NK-92 (cell line): ENCODE results near the gene ARHGEF12.

Source experiments
- DNase-seq: peaks from one replicate; lab custom pipeline; 2025; ENCODE audit not compliant: unreplicated experiment; lab: John Stamatoyannopoulos, UW

ARHGEF12 gene

DNA sequence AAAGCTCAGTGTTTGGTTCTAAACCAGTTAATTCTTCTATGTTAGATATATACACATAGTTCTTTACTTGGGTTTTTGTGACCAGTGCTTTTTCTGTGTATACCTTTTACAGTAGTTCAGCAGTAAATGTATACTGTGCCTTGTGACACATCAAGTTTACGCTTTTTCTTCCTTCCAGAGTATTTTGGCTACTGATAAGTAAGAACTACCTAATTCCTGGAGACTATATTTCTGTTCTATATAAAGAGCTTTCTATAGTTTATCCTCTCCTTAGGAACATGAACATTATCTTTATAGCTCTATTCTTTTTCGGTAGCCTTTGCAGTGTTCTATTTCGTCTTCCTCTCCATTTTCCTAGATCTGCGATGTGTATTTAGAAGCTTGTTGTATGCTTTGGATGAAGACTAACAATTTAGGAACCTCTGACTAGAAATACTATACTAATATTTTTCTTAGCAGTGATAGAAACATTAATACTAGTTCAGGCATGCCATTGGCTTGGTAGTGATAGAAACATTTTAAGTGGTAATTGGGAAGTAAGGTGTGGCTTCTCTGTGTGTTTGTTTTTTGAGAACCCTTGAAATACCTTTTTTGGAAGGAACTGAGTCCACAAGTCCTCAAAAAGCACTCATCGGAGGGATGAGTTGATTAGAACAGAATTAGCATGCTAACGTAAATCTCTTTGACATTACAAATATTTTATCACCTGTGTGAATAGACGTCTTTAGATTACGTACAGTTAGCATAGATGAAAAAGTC, 74.6 kb downstream of the ARHGEF12 start:
- no peak for DNase-seq

DNA sequence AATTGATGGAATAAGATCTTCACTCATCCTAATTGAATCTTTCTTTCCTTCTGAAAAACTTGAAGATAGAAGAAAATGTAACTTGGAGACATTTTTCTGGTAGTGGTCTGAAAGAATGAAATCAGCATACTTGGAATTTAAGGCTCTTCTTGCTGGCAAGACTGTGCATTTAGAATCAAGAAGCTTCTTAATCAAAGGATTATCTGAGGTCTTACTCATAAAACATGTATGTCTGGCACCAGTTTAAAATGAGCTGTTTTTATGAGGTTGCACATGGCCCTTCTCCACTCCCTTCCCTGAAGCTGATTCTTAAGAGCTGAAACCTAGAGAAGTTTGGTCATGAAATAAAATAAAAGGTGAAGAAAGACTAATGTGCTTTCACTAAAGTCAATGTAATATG, 77.3 kb downstream of the ARHGEF12 start:
- DNase-seq, result no peak

DNA sequence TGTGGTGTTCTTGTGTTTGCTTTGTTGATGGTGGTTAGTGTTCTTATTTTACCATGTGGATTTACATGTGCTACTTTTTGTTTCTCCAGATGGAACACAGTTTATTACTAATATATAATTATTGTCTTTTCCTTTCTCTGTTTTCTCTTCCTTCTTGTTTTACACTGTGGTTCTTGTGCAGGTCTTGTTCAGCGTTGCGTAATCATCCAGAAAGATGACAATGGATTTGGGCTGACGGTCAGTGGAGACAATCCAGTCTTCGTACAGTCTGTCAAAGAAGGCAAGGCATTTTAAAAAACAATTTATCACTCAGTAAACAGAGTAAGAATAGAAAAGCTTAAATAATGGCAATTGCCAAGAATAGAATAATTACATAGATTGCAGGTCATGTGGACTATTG, 84.4 kb downstream of the ARHGEF12 start:
- DNase-seq, result no peak

DNA sequence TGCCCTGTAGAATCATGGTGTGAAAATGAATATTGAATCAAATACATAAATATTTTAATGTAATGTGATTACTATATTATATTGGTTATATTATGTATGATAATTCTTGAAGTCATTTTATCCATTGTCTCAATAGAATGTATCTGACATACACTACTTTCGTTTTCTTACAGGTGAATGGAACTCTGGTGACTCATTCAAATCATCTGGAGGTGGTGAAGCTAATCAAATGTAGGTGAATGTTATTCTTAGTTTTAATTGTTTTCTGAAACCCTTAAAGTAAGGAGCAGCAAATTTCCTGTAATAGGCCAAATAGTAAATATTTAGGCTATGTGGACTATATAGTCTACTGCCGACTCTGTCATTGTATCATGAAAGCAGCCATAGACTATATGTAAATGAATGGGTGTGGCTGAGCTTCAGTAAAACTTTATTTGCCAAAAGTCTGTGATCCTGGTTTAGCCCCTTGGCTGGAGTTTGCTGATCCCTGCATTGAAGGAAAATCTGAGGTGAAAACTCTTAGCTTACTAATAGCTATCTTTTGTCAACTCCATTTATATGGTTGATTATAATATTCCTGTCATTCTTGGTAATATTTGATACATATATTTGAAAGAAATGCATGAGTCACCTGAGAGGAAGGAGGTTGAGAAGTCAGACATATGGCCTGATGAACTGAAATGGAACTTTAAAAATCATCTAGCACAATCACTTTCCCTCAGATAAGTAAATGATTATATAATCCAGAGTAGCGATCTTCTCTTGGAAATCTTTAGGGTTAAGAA, 88.2 kb downstream of the ARHGEF12 start:
- DNase-seq, result no peak

DNA sequence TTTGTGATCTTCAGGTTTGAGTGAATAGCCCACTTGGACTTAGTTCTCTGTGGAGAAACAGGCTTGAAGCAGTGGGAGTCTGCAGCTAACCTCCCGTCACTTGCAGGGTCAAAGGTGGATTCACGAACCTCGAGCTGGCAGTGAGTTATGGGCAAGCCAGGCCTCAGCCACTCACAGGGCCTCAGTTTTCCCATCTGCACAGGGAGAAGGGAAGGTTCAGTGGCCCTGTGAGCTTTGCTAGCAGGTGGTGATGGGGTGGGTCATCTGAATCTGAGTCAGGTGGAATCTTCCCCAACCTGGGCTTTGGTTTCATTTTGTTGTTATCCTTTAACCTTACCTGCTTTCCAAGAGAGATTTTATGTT, 88.7 kb downstream of the ARHGEF12 start:
- DNase-seq, result no peak

DNA sequence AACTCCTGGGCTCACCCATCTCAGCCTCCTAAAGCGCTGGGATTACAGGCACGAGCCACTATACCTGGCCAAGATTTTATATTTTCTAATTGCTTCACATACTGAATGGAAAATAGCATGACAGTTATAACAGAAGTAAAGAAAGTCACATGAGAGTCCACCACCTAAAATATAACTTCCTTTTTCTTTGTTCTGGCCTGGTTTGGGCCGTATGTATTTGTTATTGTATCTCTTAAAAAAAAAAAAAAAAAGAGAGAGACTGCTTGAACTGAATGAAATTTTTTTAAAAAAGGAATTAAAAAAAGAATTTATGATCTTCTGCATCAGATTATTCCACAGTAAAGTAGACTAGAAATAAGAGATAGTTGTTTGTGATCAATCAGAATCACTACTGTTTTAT, 89.3 kb downstream of the ARHGEF12 start:
- no peak for DNase-seq

DNA sequence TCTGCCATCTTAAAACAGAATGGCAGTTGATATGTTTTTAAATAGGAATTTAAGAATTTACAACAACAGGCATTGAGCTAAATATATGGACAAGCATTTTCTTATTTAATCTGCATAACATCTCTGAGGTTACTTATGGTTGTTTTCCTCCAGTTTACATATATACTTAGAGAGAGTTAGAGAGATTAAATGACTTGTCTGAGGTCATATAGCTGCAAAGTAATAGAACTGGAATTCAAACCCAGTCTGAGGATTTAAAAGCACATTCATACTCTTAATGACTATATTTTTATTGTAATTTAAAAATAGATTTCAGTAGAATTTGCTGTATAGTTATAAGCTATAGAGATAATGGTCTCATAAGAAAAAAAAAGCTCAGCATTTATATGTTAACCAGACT, 93.9 kb downstream of the ARHGEF12 start:
- no peak for DNase-seq

DNA sequence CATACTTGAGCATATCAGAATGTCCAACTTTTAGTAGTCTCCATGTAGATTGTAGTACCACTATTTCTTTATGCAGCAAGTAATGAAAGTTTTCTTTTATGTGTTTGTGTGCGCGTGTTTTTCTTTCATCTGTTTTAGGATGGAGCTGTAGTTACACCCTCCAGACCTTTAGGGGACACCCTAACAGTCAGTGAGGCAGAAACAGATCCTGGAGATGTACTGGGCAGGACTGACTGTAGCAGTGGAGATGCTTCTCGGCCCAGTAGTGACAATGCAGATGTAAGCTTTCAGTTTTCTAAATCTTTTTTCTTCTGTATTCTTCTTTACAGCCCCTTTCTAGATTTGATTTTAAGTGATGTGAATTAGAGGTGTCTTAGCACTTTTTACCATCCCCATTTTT, 95.4 kb downstream of the ARHGEF12 start:
- DNase-seq, result no peak

DNA sequence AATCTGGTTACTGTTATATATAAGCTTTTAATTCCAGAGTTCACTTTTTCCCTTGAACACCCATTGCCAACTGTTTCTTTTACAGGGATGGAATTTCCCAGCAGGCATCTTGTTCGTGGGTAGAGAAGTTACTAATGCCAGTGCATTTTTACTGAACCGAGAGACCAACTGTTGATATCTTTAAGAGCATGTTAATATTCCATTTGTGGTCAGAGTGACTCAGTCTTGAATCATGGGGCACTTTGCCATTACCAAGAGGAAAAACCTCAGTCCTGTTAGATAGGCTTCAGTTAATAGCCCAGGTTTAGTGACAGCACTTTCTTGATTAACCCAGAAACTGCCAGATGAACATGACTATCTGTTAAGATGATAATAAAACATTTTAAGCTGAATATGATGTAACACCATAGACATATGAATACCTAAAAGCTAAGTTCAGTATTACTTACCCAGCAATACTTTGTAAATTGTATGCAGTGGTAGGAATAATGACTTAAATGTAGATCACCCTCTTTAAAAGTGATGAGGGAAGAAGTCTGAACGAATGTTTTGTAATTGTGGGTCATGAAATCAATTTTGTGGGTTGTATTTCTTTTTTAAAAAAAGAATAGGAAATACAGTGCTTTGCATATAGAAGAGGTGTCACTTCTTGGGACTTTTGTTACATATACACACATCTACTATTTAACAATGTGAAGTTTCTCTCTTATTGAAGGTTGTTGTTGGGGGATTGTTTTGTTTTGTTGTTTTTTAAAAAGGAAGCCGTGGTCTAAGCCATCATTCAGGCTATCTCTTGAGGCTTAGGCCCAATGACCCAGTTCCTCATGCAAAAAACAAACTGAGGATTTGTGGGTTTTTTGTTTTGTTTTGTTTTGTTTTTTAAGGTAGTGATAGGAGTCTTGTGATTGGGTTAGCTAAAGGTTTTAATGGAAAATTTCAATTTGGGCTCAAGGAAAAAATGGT, 96.1 kb downstream of the ARHGEF12 start:
- no peak for DNase-seq

DNA sequence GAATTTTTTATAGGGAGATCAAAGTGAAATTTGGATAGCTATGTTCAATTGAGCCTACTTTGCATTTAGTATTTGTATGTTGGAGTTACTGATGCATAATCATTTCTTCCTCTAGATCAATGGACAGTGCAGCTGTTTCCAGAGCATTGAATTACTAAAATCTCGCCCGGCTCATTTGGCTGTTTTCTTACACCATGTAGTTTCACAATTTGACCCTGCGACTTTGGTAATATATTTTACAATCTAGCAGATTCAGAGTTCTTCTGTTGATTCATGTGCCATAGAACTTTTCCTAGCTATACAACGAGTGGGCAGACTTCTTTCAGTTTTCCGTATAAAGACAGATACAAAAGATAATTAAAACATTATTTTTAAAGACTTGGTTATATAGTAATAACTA, 105.4 kb downstream of the ARHGEF12 start:
- DNase-seq, result no peak

DNA sequence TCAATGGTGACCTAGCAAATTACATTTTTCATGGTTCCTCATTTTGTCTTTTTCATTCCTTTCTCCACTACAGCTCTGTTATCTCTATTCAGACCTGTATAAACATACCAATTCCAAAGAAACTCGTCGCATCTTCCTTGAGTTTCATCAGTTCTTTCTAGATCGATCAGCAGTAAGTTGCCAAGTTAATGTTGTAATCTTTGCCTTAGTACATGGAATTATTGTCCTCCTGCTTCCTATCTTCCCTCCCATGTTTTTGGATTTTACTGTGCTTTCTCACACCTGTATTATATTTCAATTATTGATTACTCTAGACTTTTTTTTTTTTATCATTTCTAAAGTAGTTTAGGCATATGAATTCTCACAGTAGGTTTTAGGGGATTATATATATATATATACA, 105.8 kb downstream of the ARHGEF12 start:
- DNase-seq, result no peak

DNA sequence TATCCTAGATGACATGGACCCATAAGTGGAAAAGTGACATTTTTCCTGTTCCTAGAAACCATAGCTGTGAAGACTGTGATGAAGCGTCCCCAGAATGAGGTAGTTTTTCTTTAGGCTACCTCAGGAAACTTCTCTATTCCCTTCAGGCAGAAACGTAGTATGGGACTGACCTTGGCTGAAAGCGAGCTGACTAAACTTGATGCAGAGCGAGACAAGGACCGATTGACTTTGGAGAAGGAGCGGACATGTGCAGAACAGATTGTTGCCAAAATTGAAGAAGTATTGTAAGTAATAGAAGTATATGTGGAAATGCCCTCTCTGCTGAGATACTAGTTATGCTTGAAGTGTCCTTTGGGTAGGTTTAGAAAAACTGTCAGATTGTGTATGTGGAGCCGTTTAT, 110.6 kb downstream of the ARHGEF12 start:
- DNase-seq, result no peak

DNA sequence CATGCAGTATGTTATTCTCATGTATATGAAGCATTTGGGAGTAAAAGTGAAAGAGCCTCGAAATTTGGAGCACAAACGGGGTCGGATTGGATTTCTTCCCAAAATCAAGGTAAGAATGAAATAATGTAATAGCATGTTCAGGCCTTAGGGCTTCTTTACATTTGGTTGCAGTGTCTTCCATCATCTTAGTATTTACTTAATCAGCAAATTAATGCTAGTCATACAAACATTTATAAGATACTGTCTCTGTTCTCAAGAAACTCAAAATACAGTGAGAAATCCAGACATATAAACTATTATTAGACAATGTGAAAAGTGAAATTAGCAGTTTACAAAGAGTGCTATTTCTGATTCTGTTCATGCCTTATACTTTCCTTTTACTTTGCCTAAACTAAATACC, 112.0 kb downstream of the ARHGEF12 start:
- DNase-seq, result no peak

DNA sequence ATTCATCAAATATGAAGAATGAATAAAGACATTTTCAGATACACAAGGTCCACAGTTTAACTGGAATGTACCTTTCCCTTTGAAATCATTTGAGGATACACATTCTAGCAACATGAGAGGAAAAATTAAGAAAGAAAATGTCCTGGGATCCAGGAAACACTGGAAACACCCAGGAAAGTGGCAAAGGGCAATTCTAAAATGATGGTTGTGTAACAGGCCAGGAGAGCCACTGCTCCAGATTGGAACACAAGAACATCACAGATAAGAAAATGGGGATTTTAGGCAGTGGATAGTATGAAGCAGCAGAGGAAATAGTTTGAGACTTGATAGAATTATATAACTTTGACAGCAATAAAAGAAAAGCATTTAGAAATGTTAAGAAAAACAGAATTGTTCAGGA, 119.3 kb downstream of the ARHGEF12 start:
- DNase-seq, result no peak

DNA sequence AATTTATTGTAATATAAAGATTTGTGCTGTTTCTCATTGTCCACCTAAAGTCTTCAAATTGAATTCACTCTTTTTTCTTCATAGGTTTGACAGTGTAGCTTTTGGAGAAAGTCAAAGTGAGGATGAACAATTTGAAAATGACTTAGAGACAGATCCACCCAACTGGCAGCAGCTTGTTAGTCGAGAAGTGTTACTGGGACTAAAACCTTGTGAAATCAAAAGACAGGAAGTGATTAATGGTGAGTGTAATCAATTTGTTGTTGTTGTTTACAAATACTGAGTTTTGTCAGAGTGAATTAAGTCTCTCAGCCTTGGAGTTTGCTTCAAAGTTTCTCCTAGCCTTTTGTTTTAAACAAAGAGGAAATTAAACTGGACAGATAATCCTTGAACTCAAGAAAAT, 121.8 kb downstream of the ARHGEF12 start:
- no peak for DNase-seq

DNA sequence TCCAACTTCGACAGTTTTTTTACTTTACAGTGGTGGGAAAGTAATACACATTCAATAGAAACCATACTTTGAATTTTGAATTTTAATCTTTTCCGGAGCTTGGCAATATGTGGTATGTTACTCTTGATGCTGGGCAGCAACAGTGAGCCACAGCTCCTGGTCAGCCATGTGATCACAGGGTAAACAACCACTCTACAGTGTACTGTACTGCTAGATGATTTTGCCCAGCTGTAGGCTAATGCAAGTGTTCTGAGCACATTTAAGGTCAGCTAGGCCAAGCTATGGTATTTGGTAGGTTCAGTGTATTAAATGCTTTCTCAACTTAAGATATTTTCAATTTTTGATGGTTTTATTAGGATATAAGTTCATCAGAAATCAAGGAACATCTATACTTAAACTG, 126.6 kb downstream of the ARHGEF12 start:
- no peak for DNase-seq

DNA sequence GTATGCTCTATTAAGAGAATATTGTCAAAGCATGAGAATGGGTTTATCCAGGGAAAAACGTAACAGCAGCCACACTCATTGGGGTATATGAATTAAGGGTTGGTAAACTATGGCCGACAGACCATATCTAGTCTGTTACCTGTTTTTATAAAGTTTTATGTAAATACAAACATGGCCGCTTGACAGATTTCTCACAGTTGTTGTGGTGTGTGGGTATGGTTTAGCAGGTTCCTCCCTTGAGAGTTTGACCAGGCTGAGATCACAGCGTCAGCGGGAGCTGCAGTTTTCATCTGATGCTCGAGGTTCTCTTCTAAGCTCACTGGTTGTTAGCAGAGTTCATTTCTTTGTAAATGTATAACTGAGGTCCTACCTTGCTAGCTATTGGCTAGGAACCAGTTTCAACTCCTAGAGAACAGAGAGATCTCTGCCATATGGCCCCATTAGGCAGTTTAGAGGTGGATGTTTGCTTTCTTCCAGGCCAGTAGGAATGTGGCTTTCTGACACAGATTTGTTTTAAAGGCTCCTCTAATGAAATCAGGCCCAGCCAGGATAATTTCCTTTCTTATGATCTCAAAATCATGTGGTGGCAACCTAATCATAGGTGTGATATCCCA, 129.8 kb downstream of the ARHGEF12 start:
- no peak for DNase-seq

DNA sequence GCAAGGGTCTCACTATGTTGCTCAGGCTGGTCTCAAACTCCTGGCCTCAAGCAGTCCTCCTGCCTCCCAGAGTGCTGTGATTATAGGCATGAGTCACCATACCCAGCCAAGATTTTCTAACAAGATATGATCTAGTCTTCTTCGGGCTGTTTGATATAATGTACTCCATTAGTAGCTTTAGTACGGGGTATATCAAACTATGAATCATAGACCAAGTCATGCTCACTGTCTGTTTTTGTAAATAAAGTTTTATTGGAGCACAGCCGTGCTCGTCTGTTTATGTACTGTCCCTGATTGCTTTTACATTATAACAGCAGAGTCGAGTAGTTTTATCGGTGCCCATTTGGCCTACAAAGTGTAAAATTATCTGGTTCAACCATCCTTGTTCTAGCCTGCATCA, 131.4 kb downstream of the ARHGEF12 start:
- no peak for DNase-seq

DNA sequence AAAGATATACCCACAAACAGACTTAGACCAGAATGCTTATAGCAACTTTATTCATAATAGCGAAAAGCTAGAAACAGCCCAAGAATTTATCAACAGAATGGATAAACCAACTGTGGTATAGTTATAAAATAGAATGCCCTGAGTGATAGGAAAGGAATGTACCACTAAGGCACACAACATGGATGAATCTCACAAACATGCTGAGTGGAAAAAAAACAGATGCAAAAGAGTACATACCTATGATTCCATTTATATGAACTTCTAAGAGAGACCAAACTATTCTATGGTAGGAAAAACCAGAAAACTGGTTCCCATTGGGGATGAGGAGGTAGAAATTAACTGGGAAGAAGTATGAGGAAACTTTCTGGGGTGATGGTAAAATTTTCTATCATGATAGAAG, 134.9 kb downstream of the ARHGEF12 start:
- no peak for DNase-seq

DNA sequence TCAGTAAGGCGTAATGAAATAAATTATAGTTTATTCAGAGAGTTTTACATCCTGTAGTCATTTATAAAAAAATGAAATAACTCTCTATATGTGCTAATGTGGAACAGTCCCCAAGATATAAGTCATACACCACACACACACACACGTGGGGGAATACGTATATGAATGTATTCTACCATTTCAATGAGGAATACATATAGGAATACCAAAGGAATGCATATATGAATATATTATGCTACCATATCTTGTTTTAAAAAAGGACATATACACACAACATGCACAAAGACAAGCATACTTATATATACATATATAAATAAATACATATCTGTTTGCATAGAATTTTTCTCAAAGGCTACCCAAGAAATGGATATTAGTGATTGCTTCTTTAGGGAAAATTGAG, 135.8 kb downstream of the ARHGEF12 start:
- no peak for DNase-seq

DNA sequence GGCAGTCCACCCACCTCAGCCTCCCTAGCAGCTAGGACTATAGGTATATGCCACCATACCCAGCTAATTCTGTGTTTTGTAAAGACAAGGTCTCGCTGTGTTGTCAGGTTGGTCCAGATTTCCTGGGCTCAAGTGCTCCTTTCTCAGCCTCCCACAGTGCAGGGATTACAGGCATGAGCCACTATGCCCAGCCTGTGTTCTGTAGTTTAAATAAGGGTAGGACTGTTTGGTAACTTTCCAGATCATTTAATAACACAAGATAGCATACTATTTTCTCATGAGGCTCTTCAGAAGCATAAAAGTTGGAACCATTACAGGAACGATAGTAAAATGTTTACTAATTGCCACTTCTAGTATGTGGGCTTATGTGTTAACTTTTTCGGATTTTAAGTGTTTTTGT, 137.3 kb downstream of the ARHGEF12 start:
- DNase-seq, result no peak
